HG03196 (cell line): ENCODE measurements around the gene STK11IP.
"Not testable (repeated sequence)": the region's sequence is repeated elsewhere in the genome, so short reads cannot be mapped to it uniquely, and the experiment has no call there.

Experiments
- ATAC-seq: cut with Tn5 transposase; IDR thresholded peaks from one replicate; pipeline ENCODE4 v1.9.1; 2021; ENCODE audit not compliant: unreplicated experiment

STK11IP gene

DNA sequence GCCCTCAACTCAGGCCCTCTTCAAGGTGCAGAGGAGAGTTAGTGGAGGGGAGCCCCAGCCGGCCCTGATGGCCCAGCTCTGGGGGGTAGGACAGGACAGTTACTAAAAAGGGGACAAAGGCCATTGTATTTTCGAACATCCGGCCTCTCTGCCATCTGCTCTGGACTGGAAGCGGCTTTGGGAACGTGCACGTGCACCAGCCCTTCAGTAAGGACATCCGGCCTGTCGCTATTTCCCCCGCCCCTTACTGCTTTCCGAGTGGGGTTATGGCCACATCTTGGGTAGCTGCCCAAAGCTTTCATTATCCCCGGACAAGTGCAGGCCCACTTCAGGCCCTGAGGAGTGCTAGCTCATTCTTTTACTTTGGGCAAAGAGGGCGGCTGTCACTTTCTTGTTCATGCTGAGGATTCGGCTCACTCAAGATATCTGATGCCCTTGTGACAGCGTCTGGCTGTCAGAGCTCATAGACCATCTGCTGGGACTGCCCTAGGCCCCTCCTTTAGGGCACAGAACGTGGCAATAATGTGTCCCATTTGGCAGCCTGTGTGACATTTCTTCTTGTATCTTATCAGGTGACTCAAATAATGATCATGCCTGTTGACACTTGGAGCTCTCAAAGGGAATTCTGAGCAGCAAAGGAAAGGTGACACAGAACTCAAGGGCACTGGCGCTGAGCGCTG is 47.3 kb downstream of the STK11IP start:
- no peak for ATAC-seq

DNA sequence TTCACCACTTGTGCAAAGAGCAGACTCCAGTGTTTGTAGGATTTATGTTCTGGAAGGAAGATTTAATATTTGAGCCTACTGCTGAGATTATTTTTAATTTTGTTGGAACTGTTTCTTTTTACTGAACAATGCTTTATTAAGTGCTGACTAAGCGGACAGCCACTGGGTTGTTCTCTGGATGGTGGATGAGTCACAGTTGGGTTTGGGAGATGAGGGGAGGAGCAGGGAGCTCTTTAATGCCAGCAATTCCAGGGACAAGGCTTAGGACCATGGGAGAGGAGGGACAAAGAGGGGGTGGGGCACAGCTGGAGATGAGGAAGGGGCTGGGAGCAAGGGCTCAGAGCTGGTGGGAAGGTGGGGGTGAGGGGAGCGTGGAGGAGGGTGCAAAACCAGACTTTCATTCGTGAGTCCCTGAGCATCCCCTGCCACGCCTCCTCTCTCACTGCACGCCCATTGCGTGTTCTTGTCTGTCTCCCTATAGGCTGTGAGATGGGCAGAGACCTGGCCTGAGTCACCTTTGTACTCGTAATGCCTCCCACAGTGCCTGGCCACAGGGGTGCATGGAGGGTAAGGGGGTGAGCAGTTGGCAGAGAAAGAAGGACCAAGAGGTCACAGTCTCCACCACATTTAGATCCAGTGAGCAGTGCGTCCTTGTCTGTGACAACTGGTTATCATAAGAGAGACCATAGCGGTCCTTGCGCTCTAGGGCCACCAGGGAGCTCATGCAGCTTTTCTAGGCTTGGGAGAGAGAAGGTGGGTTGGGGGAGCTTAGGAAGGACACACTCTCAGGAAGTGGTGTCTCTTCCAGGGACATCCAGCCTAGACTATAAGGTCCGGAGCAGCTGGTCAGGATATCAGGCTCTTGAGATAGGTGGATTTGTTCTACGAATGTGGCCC is 48.2 kb downstream of the STK11IP start:
- ATAC-seq = no peak

DNA sequence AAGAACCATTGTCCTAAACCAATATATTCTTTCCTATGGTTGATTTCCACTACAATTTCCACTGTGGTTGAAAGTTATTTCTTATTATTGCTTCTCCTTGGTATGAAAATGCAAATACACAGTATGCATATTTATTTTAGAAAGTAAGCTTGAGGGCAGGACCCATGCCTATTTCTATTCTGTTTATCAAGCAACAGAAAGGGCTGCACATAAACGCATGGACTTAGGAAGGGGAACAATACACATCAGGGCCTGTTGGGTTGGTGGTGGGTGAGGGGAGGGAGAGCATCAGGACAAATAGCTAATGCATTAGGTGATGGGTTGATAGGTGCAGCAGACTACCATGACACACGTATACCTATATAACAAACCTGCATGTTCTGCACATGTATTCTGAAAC is 50.5 kb downstream of the STK11IP start:
- no peak for ATAC-seq

DNA sequence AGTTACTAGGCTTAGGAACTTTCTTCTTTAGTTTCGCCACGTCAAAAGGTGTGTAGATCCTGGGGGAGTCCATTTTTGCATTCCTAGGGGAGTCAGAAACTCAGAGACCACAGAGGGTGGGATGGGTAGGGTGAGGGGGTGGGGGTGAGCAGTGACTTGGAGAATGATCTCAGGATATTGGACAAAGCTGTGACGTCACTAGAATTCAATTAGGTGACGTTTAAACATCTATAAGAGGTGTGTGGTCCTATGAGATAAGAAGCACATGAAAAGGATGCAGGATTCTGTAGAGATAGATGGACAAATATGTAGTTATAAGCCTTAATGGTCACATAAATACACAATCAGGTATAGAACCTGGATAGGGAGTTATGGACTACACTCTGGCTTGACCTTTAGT is 51.3 kb downstream of the STK11IP start:
- ATAC-seq = no peak

GRCh38 chr2:219650426-219651248 is 53.0 kb downstream of the STK11IP start:
- ATAC-seq = no peak

DNA sequence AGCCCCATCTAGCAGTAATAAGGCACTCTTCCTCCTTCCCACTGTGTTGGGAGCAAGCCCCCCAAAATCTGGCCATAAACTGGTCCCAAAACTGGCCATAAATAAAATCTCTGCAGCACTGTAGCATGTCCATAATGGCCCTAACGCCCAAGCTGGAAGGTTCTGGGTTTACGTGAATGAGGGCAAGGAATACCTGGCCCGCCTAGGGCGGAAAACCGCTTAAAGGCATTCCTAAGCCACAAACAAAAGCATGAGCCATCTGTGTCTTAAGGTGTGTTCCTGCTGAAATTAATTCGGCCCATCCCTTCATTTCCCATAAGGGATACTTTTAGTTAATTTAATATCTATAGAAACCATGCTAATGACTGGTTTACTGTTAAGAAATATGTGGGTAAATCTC is 54.0 kb downstream of the STK11IP start:
- ATAC-seq = not testable (repeated sequence)

DNA sequence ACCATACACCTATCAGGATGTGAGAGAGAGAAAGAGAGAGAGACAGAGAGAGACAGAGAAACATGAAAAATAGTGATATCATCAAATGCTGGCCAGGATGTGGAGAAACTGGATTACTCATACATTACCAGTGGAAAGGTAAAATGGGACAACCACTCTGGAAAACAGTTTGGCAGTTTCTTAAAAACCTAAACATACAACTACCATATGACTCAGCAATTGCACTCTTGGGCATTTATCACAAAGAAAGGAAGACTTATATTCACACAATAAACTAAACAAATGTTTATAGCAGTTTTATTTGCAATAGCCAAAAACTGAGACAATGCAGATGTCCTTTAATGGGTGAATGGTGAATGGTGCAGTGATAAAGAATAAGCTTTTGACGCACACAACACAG is 58.9 kb downstream of the STK11IP start:
- no peak for ATAC-seq

DNA sequence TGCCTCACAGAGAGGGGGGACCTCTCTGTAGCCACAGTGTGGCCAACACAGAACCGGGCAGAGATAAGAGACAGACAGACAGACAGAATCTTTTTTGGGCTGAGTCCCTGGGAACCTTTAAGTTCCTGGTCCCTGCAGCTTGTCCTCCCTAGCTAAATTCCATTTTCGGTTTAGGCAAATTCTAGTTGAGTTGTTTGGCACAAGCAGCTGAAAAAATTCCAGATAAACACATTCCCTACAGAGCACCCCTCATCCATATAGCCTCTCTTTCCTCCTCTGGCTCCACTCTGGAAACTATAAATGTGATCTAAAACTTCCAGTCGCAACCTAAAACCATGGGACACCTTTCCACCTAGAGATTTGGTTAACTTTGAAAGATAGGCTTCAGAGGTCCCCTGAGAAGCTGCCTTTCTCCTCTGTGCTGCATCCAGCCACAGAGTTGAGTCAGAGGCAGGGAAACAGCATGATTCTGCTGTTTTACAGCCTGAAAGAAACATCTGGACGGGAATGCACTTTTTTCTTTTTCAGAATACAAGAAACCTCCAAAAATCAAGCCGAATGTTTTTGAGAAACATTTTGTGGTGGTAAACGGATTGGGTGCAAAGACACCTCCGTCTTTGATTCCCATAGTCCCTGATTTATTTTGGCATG is 60.7 kb downstream of the STK11IP start:
- ATAC-seq = no peak

- no peak for ATAC-seq
These were observed 61.2 kb downstream of the STK11IP start for GRCh38 chr2:219658874-219659273.

DNA sequence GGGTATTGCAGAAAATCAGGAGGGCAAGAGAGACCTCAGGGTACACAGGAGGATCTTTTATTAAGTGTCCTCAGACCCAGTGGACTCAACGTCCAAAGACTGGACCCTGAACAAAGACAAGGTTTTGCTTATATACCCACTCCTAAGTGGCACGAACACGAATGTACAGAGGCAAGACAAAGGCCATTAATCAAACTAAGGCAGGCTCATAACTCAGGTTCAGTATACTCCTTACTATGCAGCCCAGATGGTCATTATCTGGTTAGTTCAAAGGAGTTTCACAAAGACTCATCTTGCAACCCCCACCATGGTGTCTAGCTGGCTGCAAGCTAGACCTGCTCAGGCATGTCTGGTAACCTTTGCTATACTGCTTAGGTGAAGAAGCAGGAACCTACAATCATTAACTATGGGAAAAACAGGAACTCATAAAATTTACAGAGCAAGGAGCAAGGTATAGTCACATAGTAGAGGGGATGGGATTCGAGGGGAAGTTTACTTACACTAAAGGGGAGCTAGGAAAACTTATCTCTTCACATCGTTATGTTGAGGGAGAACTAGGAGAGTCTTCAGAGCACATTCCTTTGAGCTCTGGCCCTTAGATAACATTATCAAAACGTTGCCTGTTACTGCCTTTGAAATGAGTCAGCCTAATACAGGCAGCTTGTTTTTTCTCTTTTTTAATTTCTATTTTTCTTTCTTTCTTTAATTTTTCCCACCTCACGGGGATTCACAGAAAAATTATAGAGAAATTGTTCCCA is 63.7 kb downstream of the STK11IP start:
- peak; percentile 89 for ATAC-seq

GRCh38 chr2:219661955-219662395 is 64.3 kb downstream of the STK11IP start:
- ATAC-seq = no peak

- ATAC-seq = no peak
These were observed 64.9 kb downstream of the STK11IP start for GRCh38 chr2:219662566-219662965.

DNA sequence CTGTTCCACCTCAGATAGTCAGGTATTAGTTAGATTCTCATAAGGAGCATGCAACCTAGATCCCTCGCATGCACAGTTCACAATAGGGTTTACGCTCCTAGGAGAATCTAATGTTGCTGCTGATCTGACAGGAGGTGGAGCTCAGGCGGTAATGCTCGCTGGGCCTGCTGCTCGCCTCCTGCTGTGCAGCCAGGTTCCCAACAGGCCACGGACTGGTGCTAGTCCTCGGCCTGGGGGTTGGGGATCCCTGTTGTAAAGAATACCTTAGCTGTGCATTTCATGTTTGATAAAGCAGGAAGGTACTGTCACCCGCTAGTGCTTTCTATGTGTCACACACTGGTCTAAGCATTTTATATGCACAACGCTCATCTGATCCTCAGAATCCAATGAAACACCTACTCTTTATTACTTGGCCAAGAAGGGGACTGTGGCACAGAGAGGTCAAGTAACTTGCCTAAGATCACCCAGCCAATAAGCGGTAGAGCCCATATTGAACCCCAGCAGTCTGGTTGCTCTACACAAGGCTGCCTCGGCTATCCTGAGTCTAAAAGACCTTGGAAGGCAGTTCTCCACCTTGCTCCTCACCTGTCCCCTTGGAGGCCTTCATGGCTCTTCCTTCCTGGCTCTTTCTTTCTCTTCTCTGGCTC is 65.6 kb downstream of the STK11IP start:
- ATAC-seq = no peak

- ATAC-seq = no peak
These were observed 66.4 kb downstream of the STK11IP start for GRCh38 chr2:219664041-219664440.

GRCh38 chr2:219664944-219665343 is 67.3 kb downstream of the STK11IP start:
- no peak for ATAC-seq

GRCh38 chr2:219665926-219666325 is 68.3 kb downstream of the STK11IP start:
- ATAC-seq = no peak
